IMR-90 (cell line): ENCODE data around the gene LIG1. TPM values are rescaled to one million over a fixed set of nuclear protein-coding genes. Genes with fewer than 3 reads are reported as not detected.

Experiments
- ATAC-seq: fragments of 200-7000 bp; cut with Tn5 transposase; 2 replicates; pipeline ENCODE4 v1.9.1; 2020; ENCODE audit warnings: low read depth, mild to moderate bottlenecking, moderate library complexity
- BruUV-seq: library from RNA; stranded (reverse); fragments of 400-500 nt; replicated peaks from 2 replicates; lab custom pipeline; 2021; lab: Mats Ljungman, UMichigan
- CTCF ChIA-PET: fragments of 300-600 bp; formaldehyde crosslinking; extraction: SDS; loops from one replicate; lab custom pipeline; 2021; ENCODE audit warnings: antibody characterized with exemption; lab: Yijun Ruan, JAX
- POLR2A ChIA-PET: fragments of 300-600 bp; sonication (Branson Sonifier 250); formaldehyde crosslinking; loops from one replicate; lab custom pipeline; 2022; ENCODE audit warnings: antibody characterized with exemption; ENCODE audit not compliant: unreplicated experiment; lab: Charles Lee
- DNase-seq: peaks from one replicate; pipeline ENCODE4 v3.0.0; 2013
- H2AFZ ChIP-seq: replicated peaks from 2 replicates; pipeline ENCODE3; 2013; ENCODE audit warnings: low read length, mild to moderate bottlenecking; ENCODE audit not compliant: poor library complexity
- H2AK5ac ChIP-seq: 2 replicates; pipeline ENCODE4 v1.6.1; 2013; ENCODE audit warnings: low read depth, low read length, inconsistent platforms
- H2AK9ac ChIP-seq: replicated peaks from 2 replicates; pipeline ENCODE3; 2013; ENCODE audit warnings: mild to moderate bottlenecking, low read depth, low read length, moderate library complexity; ENCODE audit not compliant: poor library complexity
- H2BK120ac ChIP-seq: 2 replicates; pipeline ENCODE4 v1.6.1; 2013; ENCODE audit warnings: low read depth, low read length, inconsistent platforms
- H2BK15ac ChIP-seq: 3 replicates; pipeline ENCODE4 v1.6.1; 2013; ENCODE audit warnings: low read depth, low read length, inconsistent platforms
- H2BK20ac ChIP-seq: 2 replicates; pipeline ENCODE4 v1.6.1; 2013; ENCODE audit warnings: low read depth, mild to moderate bottlenecking, inconsistent platforms, low read length, moderate library complexity
- H2BK5ac ChIP-seq: 2 replicates; pipeline ENCODE4 v1.6.1; 2013; ENCODE audit warnings: mild to moderate bottlenecking, low read depth, low read length, inconsistent platforms; ENCODE audit not compliant: poor library complexity, severe bottlenecking
- H3K14ac ChIP-seq: replicated peaks from 2 replicates; pipeline ENCODE4 v1.6.1; 2013; ENCODE audit warnings: low read depth, low read length, inconsistent platforms
- H3K18ac ChIP-seq: 2 replicates; pipeline ENCODE4 v1.6.1; 2013; ENCODE audit warnings: low read depth, low read length, control low read depth
- H3K23ac ChIP-seq: 2 replicates; pipeline ENCODE4 v1.6.1; 2013; ENCODE audit warnings: low read depth, low read length, inconsistent platforms
- H3K27ac ChIP-seq: 2 replicates; pipeline ENCODE4 v1.5.1; 2013; ENCODE audit warnings: mild to moderate bottlenecking, control low read depth, low read length; ENCODE audit not compliant: insufficient read depth
- H3K27me3 ChIP-seq: 2 replicates; pipeline ENCODE4 v1.6.1; 2013; ENCODE audit warnings: low read length; ENCODE audit not compliant: control insufficient read depth, insufficient read depth
- H3K36me3 ChIP-seq: 2 replicates; pipeline ENCODE4 v1.6.1; 2013; ENCODE audit warnings: low read length, mixed read lengths; ENCODE audit not compliant: control insufficient read depth, insufficient read depth
- H3K4ac ChIP-seq: 2 replicates; pipeline ENCODE4 v1.6.1; 2013; ENCODE audit warnings: low read depth, low read length, inconsistent platforms
- H3K4me1 ChIP-seq: 2 replicates; pipeline ENCODE4 v1.6.1; 2013; ENCODE audit warnings: low read length, mixed read lengths; ENCODE audit not compliant: control insufficient read depth, insufficient read depth
- H3K4me2 ChIP-seq: 2 replicates; pipeline ENCODE4 v1.6.1; 2013; ENCODE audit warnings: low read depth, mild to moderate bottlenecking, control low read depth, low read length, moderate library complexity
- H3K4me3 ChIP-seq: 2 replicates; pipeline ENCODE4 v1.5.1; 2013; ENCODE audit warnings: low read depth, mild to moderate bottlenecking, control low read depth, low read length, moderate library complexity; ENCODE audit not compliant: insufficient read depth
- H3K56ac ChIP-seq: 2 replicates; pipeline ENCODE4 v1.6.1; 2013; ENCODE audit warnings: low read length, inconsistent platforms; ENCODE audit not compliant: insufficient read depth; ENCODE audit errors: extremely low read depth
- H3K79me1 ChIP-seq, 2 experiments: 2 replicates each; pipeline ENCODE4 v1.6.1; 2013; ENCODE audit warnings: low read length in 2 of 2, inconsistent platforms in 1 of 2, low read depth in 1 of 2
- H3K9ac ChIP-seq: 2 replicates; pipeline ENCODE4 v1.6.1; 2013; ENCODE audit warnings: low read depth, low read length, control low read depth
- H3K9me1 ChIP-seq: 2 replicates; pipeline ENCODE4 v1.6.1; 2013; ENCODE audit warnings: low read length, inconsistent platforms; ENCODE audit not compliant: insufficient read depth
- H3K9me3 ChIP-seq: 2 replicates; pipeline ENCODE4 v1.6.1; 2013; ENCODE audit warnings: low read length; ENCODE audit not compliant: control insufficient read depth, insufficient read depth
- H4K20me1 ChIP-seq: 2 replicates; pipeline ENCODE4 v1.6.1; 2013; ENCODE audit warnings: low read length, inconsistent platforms; ENCODE audit not compliant: insufficient read depth
- H4K5ac ChIP-seq: 2 replicates; pipeline ENCODE4 v1.6.1; 2013; ENCODE audit warnings: mild to moderate bottlenecking, low read depth, low read length, control low read depth
- H4K8ac ChIP-seq, 2 experiments: 2 replicates each; pipeline ENCODE4 v1.6.1; 2013; ENCODE audit warnings: low read depth in 2 of 2, low read length in 2 of 2, control low read depth in 1 of 2, inconsistent platforms in 1 of 2
- H4K91ac ChIP-seq: 2 replicates; pipeline ENCODE4 v1.6.1; 2013; ENCODE audit warnings: low read depth, low read length, inconsistent platforms; ENCODE audit not compliant: insufficient read depth
- CEBPB ChIP-seq: IDR thresholded peaks from 2 replicates; pipeline ENCODE4 v1.6.1; 2012; ENCODE audit warnings: low read depth, low read length, improper control_type of control experiment
- CTCF ChIP-seq: conservative IDR thresholded peaks from 2 replicates; pipeline ENCODE4 v1.5.1; 2012; ENCODE audit warnings: mild to moderate bottlenecking, low read depth, low read length, improper control_type of control experiment
- MXI1 ChIP-seq: IDR thresholded peaks from 2 replicates; pipeline ENCODE4 v1.6.1; 2012; ENCODE audit warnings: low read depth, mild to moderate bottlenecking, low read length, moderate library complexity, borderline replicate concordance
- RAD21 ChIP-seq: IDR thresholded peaks from 2 replicates; pipeline ENCODE4 v1.6.1; 2012; ENCODE audit warnings: low read length, improper control_type of control experiment
- RCOR1 ChIP-seq: IDR thresholded peaks from 2 replicates; pipeline ENCODE4 v1.6.1; 2012; ENCODE audit warnings: mild to moderate bottlenecking, low read length, improper control_type of control experiment; ENCODE audit not compliant: insufficient replicate concordance
- RFX5 ChIP-seq: IDR thresholded peaks from 2 replicates; pipeline ENCODE4 v1.8.0; 2012; ENCODE audit warnings: low read depth, mild to moderate bottlenecking, low read length, moderate library complexity
- USF2 ChIP-seq: fragments of 150-350 bp; IDR thresholded peaks from 2 replicates; pipeline ENCODE4 v1.6.1; 2017; ENCODE audit warnings: mild to moderate bottlenecking, antibody characterized with exemption, low read length, low read depth
- WGBS, 2 experiments: methylation state at CpG; one replicate each; pipeline versions ENCODE4 v1.1.5 to v1.1.7; 2013; ENCODE audit warnings: missing lambda C conversion rate in 2 of 2; ENCODE audit not compliant: insufficient read length in 1 of 2; ENCODE audit errors: extremely low coverage in 2 of 2; 5-methylcytosine and 5-hydroxymethylcytosine counted together
- dilution Hi-C: fragments of 300-500 bp; cut with HindIII; formaldehyde crosslinking; loops from one replicate; pipeline ENCODE4 v1.14.3; 2018; ENCODE audit warnings: low sequenced_read_pairs; ENCODE audit not compliant: unreplicated experiment
- in situ Hi-C: fragments of 300-500 bp; cut with MboI; formaldehyde crosslinking; loops from 3 replicates; pipeline ENCODE4 v1.14.3; 2019; ENCODE audit warnings: low sequenced_read_pairs, inconsistent platforms, mixed read lengths
- intact Hi-C: fragments of 100-400 bp; cut with micrococcal nuclease; formaldehyde crosslinking; loops from 2 replicates; pipeline ENCODE4 v1.10.0; 2022
- polyA plus RNA-seq, 3 experiments: library from polyadenylated mRNA; depleted of rRNA; stranded (reverse); fragments of >200 nt; gene quantifications; 2 replicates each; pipeline ENCODE4 v1.2.3, GENCODE V29; 2012; ENCODE audit warnings: low replicate concordance in 1 of 3
- total RNA-seq: library from RNA; depleted of rRNA; stranded (reverse); fragments of >200 nt; gene quantifications from 2 replicates; pipeline ENCODE4 v1.2.3, GENCODE V29; 2012

Gene LIG1
- total and polyA plus RNA-seq, 2 of the 4 experiments (the other 2 are of a cell fraction) = 24.9 to 34.0 TPM

GRCh38 chr19:48169939-48170803 is at the start of gene LIG1, which contains the start of gene ZSWIM9 (continued):
- no peak for TF ChIP-seq CEBPB

GRCh38 chr19:48218997-48219396 is 48.9 kb upstream of the LIG1 start:
- H4K8ac ChIP-seq = no peak overlapping the region
- no peak overlapping the region for H3K4ac ChIP-seq
- no peak overlapping the region for H2BK120ac ChIP-seq
- TF ChIP-seq RAD21 (no peak), USF2 (no peak), CTCF (no peak), MXI1 (no peak), RFX5 (no peak), RCOR1 (no peak)
- no peak overlapping the region for H4K91ac ChIP-seq
- H3K9ac ChIP-seq = no peak overlapping the region
- H3K14ac ChIP-seq = no peak overlapping the region
- POLR2A ChIA-PET = interaction anchor here (1.0 kb wide), 1 partner anchor 37 kb away, joined by 4 read pairs; the partner anchor contains the start of gene CARD8
- H3K27me3 ChIP-seq = no peaks in the 10 kb centered on the region
- WGBS, 2 experiments = no CpG with 5 or more reads among the region's 6 CpGs
- no peak overlapping the region for H2AFZ ChIP-seq
- in situ Hi-C loops = no loop called here
- no peak overlapping the region for H3K4me2 ChIP-seq
- no peak overlapping the region for H3K56ac ChIP-seq
- H2BK5ac ChIP-seq = no peak overlapping the region
- 0 out of 2 replicates have a peak, but pooled peaks cover 2% of the 10 kb centered on the region for H3K36me3 ChIP-seq
- H3K9me1 ChIP-seq = peaks cover 9% of the 10 kb centered on the region
- H2BK20ac ChIP-seq = no peak overlapping the region
- H2AK9ac ChIP-seq = no peak overlapping the region
- no peak overlapping the region for H2BK15ac ChIP-seq
- H3K4me3 ChIP-seq = no peak overlapping the region
- no peaks in the 10 kb centered on the region for H3K9me3 ChIP-seq
- intact Hi-C loops = no loop called here
- CTCF ChIA-PET = interaction anchor here (0.6 to 1.1 kb wide), 2 partner anchors 22 to 43 kb away, joined by 3 read pairs; no protein-coding TSS in a partner anchor
- H3K27ac ChIP-seq = no peak overlapping the region
- peaks cover 2% of the 10 kb centered on the region; the same call in 1 of the 2 replicates for H3K4me1 ChIP-seq
- dilution Hi-C loops = no loop called here
- no peaks in the 10 kb centered on the region for H4K20me1 ChIP-seq
- H4K5ac ChIP-seq = no peak overlapping the region
- peak; percentile 57; the same call in 1 of the 2 replicates for ATAC-seq
- no peak overlapping the region for H3K18ac ChIP-seq
- no peak overlapping the region for H3K23ac ChIP-seq
- no TSS peak for BruUV-seq
- H3K79me1 ChIP-seq = no peaks in the 10 kb centered on the region
- peak; percentile 22 for DNase-seq
- no peak overlapping the region for H2AK5ac ChIP-seq
